ENCODE measurements around the gene COL4A4.

COL4A4 gene

DNA sequence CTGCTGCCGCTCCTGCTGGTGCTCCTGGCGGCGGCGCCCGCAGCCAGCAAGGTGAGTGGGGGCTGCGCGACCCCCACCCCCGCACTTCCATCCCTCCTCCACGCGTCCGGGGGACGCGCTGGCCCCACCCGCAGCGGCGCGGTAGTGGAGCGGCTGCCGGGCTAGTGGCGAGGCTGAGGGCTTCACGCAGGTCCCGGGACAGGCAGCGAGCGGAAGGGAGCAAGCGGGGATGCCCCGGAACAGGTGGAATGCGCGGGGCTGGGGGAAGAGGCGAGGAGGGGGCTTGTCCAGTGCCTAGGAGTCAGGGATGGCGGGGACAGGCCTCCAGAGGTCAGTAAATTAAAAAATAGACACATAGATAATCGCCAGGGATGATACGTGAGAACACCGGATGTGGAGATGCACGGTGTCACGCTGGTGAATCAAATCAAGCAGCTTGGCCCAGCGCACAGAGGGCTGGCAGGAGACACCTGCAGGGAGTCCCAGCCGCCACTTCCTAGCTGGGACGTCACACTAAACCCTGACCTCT is 822 bp upstream of the COL4A4 start (continued):
- TF ChIP-seq SCRT1 (tag by site-specific recombination; IDR thresholded peaks at IDR 0.05; ENCODE audit: borderline replicate concordance) (peak; percentile 58; the same call in 1 of the 2 replicates), ZNF211 (tag by site-specific recombination; IDR thresholded peaks at IDR 0.05; ENCODE audit: low read depth) (no peak), ZNF514 (tag by site-specific recombination; IDR thresholded peaks at IDR 0.05) (no peak), HOXD13 (CRISPR knock-in tag; IDR thresholded peaks at IDR 0.05; ENCODE audit: borderline replicate concordance) (no peak), SCRT2 (tag by site-specific recombination; IDR thresholded peaks at IDR 0.05) (peak; percentile 87), ZBTB7A (tag by site-specific recombination; IDR thresholded peaks at IDR 0.05; ENCODE audit: low read depth) (0 out of 2 replicates have a peak, but pooled peaks have one; percentile 52), ZNF266 (tag by site-specific recombination; IDR thresholded peaks at IDR 0.05; ENCODE audit: low read depth) (no peak), ZNF549 (tag by site-specific recombination; IDR thresholded peaks at IDR 0.05) (no peak), ZNF701 (tag by site-specific recombination; IDR thresholded peaks at IDR 0.05) (no peak), REPIN1 (tag by site-specific recombination; IDR thresholded peaks at IDR 0.05; ENCODE audit: low read depth) (no peak), ZNF24 (tag by site-specific recombination; IDR thresholded peaks at IDR 0.05) (no peak), ZFHX2 (tag by site-specific recombination; conservative IDR thresholded peaks at IDR 0.05) (peak; percentile 81), GLI4 (tag by site-specific recombination; IDR thresholded peaks at IDR 0.05) (no peak), ZNF585B (tag by site-specific recombination; IDR thresholded peaks at IDR 0.05) (no peak), ZNF223 (tag by site-specific recombination; IDR thresholded peaks at IDR 0.05) (no peak), ZNF354C (tag by site-specific recombination; IDR thresholded peaks at IDR 0.05; ENCODE audit: borderline replicate concordance, low read depth) (no peak), ZNF221 (tag by site-specific recombination; IDR thresholded peaks at IDR 0.05; ENCODE audit: borderline replicate concordance) (no peak), ZNF112 (tag by site-specific recombination; IDR thresholded peaks at IDR 0.05) (no peak), KLF1 (tag by site-specific recombination; IDR thresholded peaks at IDR 0.05) (no peak), ZNF426 (tag by site-specific recombination; IDR thresholded peaks at IDR 0.05) (no peak)
- TF ChIP-seq, protein P1, sequence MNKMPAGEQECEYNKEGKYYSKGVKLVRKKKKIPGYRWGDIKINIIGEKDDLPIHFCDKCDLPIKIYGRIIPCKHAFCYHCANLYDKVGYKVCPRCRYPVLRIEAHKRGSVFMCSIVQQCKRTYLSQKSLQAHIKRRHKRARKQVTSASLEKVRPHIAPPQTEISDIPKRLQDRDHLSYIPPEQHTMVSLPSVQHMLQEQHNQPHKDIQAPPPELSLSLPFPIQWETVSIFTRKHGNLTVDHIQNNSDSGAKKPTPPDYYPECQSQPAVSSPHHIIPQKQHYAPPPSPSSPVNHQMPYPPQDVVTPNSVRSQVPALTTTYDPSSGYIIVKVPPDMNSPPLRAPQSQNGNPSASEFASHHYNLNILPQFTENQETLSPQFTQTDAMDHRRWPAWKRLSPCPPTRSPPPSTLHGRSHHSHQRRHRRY (tag by site-specific recombination; IDR thresholded peaks at IDR 0.05), result no peak
- TF ChIP-seq, protein P2, sequence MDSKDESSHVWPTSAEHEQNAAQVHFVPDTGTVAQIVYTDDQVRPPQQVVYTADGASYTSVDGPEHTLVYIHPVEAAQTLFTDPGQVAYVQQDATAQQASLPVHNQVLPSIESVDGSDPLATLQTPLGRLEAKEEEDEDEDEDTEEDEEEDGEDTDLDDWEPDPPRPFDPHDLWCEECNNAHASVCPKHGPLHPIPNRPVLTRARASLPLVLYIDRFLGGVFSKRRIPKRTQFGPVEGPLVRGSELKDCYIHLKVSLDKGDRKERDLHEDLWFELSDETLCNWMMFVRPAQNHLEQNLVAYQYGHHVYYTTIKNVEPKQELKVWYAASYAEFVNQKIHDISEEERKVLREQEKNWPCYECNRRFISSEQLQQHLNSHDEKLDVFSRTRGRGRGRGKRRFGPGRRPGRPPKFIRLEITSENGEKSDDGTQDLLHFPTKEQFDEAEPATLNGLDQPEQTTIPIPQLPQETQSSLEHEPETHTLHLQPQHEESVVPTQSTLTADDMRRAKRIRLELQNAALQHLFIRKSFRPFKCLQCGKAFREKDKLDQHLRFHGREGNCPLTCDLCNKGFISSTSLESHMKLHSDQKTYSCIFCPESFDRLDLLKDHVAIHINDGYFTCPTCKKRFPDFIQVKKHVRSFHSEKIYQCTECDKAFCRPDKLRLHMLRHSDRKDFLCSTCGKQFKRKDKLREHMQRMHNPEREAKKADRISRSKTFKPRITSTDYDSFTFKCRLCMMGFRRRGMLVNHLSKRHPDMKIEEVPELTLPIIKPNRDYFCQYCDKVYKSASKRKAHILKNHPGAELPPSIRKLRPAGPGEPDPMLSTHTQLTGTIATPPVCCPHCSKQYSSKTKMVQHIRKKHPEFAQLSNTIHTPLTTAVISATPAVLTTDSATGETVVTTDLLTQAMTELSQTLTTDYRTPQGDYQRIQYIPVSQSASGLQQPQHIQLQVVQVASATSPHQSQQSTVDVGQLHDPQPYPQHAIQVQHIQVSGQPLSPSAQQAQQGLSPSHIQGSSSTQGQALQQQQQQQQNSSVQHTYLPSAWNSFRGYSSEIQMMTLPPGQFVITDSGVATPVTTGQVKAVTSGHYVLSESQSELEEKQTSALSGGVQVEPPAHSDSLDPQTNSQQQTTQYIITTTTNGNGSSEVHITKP (tag by site-specific recombination; IDR thresholded peaks at IDR 0.05), result peak; percentile 39; the same call in 1 of the 2 replicates
- TF ChIP-seq, protein P3, sequence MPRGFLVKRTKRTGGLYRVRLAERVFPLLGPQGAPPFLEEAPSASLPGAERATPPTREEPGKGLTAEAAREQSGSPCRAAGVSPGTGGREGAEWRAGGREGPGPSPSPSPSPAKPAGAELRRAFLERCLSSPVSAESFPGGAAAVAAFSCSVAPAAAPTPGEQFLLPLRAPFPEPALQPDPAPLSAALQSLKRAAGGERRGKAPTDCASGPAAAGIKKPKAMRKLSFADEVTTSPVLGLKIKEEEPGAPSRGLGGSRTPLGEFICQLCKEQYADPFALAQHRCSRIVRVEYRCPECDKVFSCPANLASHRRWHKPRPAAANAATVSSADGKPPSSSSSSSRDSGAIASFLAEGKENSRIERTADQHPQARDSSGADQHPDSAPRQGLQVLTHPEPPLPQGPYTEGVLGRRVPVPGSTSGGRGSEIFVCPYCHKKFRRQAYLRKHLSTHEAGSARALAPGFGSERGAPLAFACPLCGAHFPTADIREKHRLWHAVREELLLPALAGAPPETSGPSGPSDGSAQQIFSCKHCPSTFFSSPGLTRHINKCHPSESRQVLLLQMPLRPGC (tag by site-specific recombination; IDR thresholded peaks at IDR 0.05), result no peak
- TF ChIP-seq, protein P4, sequence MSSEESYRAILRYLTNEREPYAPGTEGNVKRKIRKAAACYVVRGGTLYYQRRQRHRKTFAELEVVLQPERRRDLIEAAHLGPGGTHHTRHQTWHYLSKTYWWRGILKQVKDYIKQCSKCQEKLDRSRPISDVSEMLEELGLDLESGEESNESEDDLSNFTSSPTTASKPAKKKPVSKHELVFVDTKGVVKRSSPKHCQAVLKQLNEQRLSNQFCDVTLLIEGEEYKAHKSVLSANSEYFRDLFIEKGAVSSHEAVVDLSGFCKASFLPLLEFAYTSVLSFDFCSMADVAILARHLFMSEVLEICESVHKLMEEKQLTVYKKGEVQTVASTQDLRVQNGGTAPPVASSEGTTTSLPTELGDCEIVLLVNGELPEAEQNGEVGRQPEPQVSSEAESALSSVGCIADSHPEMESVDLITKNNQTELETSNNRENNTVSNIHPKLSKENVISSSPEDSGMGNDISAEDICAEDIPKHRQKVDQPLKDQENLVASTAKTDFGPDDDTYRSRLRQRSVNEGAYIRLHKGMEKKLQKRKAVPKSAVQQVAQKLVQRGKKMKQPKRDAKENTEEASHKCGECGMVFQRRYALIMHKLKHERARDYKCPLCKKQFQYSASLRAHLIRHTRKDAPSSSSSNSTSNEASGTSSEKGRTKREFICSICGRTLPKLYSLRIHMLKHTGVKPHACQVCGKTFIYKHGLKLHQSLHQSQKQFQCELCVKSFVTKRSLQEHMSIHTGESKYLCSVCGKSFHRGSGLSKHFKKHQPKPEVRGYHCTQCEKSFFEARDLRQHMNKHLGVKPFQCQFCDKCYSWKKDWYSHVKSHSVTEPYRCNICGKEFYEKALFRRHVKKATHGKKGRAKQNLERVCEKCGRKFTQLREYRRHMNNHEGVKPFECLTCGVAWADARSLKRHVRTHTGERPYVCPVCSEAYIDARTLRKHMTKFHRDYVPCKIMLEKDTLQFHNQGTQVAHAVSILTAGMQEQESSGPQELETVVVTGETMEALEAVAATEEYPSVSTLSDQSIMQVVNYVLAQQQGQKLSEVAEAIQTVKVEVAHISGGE (tag by site-specific recombination; conservative IDR thresholded peaks at IDR 0.05; ENCODE audit: low read depth), result peak; percentile 64
- TF ChIP-seq, protein P5, sequence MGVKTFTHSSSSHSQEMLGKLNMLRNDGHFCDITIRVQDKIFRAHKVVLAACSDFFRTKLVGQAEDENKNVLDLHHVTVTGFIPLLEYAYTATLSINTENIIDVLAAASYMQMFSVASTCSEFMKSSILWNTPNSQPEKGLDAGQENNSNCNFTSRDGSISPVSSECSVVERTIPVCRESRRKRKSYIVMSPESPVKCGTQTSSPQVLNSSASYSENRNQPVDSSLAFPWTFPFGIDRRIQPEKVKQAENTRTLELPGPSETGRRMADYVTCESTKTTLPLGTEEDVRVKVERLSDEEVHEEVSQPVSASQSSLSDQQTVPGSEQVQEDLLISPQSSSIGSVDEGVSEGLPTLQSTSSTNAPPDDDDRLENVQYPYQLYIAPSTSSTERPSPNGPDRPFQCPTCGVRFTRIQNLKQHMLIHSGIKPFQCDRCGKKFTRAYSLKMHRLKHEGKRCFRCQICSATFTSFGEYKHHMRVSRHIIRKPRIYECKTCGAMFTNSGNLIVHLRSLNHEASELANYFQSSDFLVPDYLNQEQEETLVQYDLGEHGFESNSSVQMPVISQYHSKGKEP (tag by site-specific recombination; IDR thresholded peaks at IDR 0.05), result no peak

Data from HEK293 (cell line).